ENCODE data around the gene FAM118B. TPM values are rescaled to one million over a fixed set of nuclear protein-coding genes. Genes with fewer than 3 reads are reported as not detected.

FAM118B gene
- total RNA-seq, 1 donor from 2014 or later = 32.4 TPM

DNA sequence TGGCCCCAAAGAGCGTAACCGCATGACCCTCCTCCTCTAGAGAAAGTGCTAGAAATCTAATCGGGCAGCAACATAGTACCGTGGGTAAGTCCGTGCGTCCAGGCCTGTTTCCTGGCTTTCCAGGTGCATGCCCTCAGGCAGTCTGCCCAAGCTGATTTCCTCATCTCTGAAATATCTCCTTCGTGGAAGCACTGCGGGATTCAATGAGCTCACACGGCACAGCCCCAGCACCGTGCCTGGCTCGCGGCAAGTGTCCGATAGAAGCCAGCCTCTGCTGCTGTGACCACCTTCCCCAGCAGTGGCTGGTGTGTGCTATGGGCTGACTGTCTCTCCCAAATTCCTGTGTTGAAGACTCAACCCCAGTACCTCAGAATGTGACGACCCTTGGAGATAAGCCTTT, 20.8 kb upstream of the FAM118B start:
- TF ChIP-seq, protein P1, sequence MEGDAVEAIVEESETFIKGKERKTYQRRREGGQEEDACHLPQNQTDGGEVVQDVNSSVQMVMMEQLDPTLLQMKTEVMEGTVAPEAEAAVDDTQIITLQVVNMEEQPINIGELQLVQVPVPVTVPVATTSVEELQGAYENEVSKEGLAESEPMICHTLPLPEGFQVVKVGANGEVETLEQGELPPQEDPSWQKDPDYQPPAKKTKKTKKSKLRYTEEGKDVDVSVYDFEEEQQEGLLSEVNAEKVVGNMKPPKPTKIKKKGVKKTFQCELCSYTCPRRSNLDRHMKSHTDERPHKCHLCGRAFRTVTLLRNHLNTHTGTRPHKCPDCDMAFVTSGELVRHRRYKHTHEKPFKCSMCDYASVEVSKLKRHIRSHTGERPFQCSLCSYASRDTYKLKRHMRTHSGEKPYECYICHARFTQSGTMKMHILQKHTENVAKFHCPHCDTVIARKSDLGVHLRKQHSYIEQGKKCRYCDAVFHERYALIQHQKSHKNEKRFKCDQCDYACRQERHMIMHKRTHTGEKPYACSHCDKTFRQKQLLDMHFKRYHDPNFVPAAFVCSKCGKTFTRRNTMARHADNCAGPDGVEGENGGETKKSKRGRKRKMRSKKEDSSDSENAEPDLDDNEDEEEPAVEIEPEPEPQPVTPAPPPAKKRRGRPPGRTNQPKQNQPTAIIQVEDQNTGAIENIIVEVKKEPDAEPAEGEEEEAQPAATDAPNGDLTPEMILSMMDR (IDR thresholded peaks at IDR 0.05; ENCODE audit: unreplicated experiment) = no peak
- Mint-ChIP-seq H3K36me3 (ENCODE audit: insufficient read depth) (peaks cover 24% of the 10 kb centered on the region), H3K27ac (no peak overlapping the region), H3K4me3 (ENCODE audit: low read depth) (no peak overlapping the region), H3K27me3 (no peaks in the 10 kb centered on the region), H3K9me3 (ENCODE audit: low read depth) (no peaks in the 10 kb centered on the region), H3K4me1 (ENCODE audit: low read depth) (no peaks in the 10 kb centered on the region)
- DNase-seq (ENCODE audit: low spot score, unreplicated experiment) = no peak

DNA sequence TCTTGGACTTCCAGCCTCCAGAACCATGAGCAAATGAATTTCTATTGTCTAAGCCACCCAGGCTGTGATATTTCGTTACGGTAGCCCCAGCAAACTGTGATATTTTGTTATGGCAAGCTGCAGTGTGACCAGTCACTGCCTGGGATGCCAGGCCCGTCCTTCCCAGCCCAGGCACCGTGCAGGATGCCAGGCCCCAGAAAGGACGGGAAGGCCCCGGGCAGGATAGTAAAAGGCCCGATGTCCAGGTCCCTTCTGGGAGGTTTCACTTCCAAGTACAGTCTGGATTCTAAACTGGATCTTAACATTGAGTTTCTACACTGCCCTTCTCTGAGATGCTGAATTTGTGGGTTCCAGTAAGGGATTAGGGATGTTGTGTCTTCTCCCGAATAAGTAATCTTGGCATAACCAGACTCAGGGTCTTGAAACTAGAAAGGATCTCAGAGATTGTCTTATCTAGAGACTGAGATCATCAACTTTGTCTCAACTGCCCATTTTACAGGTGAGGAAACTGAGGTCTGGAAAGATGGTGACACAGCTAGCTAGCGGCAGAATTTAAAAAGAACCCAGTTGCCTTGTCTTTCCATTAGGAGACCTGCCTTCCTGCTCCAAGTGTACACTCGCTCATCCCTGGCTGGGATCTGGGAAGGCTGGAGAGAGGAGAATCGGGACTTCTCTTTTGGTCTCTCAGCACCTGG, 20.1 kb upstream of the FAM118B start:
- TF ChIP-seq, protein P1 (IDR thresholded peaks at IDR 0.05; ENCODE audit: unreplicated experiment) = no peak
- Mint-ChIP-seq H3K4me3 (ENCODE audit: low read depth) (no peak overlapping the region), H3K36me3 (ENCODE audit: insufficient read depth) (peaks cover 31% of the 10 kb centered on the region), H3K9me3 (ENCODE audit: low read depth) (no peaks in the 10 kb centered on the region), H3K4me1 (ENCODE audit: low read depth) (no peaks in the 10 kb centered on the region), H3K27me3 (no peaks in the 10 kb centered on the region), H3K27ac (no peak overlapping the region)
- no peak for DNase-seq (ENCODE audit: low spot score, unreplicated experiment)

DNA sequence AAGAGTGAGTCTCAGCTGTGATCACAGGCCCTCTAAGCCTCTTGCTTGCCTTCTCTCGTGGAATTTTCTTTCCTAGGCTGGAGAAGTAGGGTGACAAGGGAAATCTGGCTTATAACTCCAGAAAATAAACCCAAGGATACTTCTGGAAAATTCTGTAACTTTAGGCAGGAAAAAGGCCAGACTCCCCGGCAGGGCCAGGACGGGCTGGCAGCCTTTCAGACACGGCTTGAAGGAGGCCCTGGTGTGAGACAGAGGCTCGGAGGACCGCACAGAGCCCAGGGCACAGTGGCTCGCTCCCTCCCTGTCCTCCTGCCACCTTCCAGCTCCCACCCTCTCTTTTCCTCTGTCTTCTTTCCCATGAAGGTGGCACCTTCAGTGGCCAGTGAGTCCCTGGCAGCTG, 19.2 kb upstream of the FAM118B start:
- Mint-ChIP-seq H3K9me3 (ENCODE audit: low read depth) (no peaks in the 10 kb centered on the region), H3K4me1 (ENCODE audit: low read depth) (no peaks in the 10 kb centered on the region), H3K36me3 (ENCODE audit: insufficient read depth) (peaks cover 35% of the 10 kb centered on the region), H3K27ac (no peak overlapping the region), H3K4me3 (ENCODE audit: low read depth) (no peak overlapping the region), H3K27me3 (no peaks in the 10 kb centered on the region)
- TF ChIP-seq, protein P1 (IDR thresholded peaks at IDR 0.05; ENCODE audit: unreplicated experiment) = no peak
- no peak for DNase-seq (ENCODE audit: low spot score, unreplicated experiment)

DNA sequence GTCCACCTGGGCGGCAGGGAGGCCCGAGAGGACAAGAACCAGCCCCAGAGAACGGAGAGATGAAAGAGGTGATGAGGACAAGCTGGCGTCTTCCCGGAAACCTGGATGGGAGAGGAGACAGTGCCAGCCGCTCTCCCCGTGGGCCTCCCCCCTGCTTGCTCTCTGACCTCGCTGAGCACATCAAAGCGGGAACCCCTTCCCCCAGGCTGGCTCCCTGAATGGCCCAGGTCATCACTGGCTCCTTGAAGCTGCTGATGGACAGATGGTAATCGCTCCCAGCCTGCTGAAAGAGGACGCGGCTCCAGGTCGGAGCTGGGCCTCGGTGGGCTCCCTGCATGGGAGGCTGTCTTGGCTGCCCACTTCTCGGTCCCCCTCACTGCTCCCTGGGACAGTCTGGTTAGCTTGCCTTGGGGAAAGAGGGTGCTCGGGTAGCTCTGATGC, 18.5 kb upstream of the FAM118B start:
- Mint-ChIP-seq H3K4me3 (ENCODE audit: low read depth) (no peak overlapping the region), H3K27ac (no peak overlapping the region), H3K36me3 (ENCODE audit: insufficient read depth) (peaks cover 42% of the 10 kb centered on the region), H3K27me3 (no peaks in the 10 kb centered on the region), H3K4me1 (ENCODE audit: low read depth) (no peaks in the 10 kb centered on the region), H3K9me3 (ENCODE audit: low read depth) (no peaks in the 10 kb centered on the region)
- no peak for DNase-seq (ENCODE audit: low spot score, unreplicated experiment)
- TF ChIP-seq, protein P1 (IDR thresholded peaks at IDR 0.05; ENCODE audit: unreplicated experiment) = no peak

DNA sequence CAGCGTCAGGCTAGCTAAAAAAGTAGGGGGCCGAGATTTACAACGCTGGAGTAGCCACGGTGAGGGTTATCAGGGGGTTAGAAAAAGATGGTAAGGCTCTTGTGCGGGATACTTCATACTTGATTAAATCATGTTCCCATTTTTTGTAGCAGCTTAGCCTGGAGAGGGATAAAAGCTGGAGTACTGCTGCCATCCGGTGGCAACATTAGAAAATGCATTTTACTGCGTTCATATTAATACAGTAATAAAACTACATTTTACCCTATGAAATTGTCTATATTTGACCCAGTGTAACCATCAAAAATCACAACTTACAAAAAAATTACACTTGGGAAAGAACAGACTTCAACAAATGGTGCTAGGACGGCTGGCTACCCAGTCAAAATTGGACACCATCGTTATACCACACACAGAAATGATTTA, 17.4 kb upstream of the FAM118B start:
- H3K36me3 Mint-ChIP-seq (ENCODE audit: insufficient read depth) = peaks cover 45% of the 10 kb centered on the region
- H3K4me1 Mint-ChIP-seq (ENCODE audit: low read depth) = no peaks in the 10 kb centered on the region
- H3K27me3 Mint-ChIP-seq = no peaks in the 10 kb centered on the region
- H3K4me3 Mint-ChIP-seq (ENCODE audit: low read depth) = no peak overlapping the region
- DNase-seq (ENCODE audit: low spot score, unreplicated experiment) = no peak
- H3K27ac Mint-ChIP-seq = no peak overlapping the region
- TF ChIP-seq, protein P1 (IDR thresholded peaks at IDR 0.05; ENCODE audit: unreplicated experiment) = peak; percentile 86
- H3K9me3 Mint-ChIP-seq (ENCODE audit: low read depth) = no peaks in the 10 kb centered on the region

Measured in progenitor cell of endocrine pancreas (in vitro differentiated cells).